ENCODE data around the gene CHST11.

DNA sequence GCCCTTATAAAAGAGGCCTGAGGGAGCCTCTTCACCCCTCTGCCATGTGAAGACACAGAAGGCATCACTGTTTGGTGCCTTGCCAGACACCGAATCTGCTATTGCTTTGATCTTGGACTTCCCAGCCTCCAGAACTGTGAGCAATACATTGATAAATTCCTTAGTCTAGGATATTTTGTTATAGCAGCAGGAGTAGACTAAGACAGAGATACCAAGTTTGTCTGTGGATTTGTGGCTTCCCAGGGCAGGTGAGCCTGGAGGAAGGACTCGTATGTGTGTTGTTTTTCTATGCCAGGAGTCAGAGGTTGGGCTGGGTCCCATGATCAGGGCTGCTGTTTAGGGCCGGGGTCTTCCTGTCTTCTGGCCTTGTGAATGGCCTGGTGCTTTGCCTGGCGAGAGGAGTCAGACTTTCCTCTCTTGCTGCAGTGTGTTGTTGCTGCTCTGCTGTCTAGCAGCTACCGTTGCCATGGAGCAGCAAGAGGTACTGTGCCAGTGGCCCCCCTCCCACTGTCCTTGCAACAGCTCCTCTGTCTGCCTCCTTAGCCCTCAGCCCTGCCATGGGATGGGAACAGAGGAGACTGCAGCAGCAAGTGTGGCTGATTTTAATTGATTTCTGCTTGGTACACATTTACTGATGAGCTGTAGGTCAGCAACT is 111.2 kb downstream of the CHST11 start:
- TF ChIP-seq, protein P1, sequence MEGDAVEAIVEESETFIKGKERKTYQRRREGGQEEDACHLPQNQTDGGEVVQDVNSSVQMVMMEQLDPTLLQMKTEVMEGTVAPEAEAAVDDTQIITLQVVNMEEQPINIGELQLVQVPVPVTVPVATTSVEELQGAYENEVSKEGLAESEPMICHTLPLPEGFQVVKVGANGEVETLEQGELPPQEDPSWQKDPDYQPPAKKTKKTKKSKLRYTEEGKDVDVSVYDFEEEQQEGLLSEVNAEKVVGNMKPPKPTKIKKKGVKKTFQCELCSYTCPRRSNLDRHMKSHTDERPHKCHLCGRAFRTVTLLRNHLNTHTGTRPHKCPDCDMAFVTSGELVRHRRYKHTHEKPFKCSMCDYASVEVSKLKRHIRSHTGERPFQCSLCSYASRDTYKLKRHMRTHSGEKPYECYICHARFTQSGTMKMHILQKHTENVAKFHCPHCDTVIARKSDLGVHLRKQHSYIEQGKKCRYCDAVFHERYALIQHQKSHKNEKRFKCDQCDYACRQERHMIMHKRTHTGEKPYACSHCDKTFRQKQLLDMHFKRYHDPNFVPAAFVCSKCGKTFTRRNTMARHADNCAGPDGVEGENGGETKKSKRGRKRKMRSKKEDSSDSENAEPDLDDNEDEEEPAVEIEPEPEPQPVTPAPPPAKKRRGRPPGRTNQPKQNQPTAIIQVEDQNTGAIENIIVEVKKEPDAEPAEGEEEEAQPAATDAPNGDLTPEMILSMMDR (IDR thresholded peaks at IDR 0.05) = no peak
- no peak for TF ChIP-seq POLR2A (IDR thresholded peaks at IDR 0.05; ENCODE audit: low read depth)
- TF ChIP-seq POLR2AphosphoS5 (IDR thresholded peaks at IDR 0.05) = no peak
- TF ChIP-seq EP300 (IDR thresholded peaks at IDR 0.05) = no peak

Data from esophagus muscularis mucosa (tissue), 4 donors.